MM.1S (cell line): Measurements from ENCODE around the gene RYR2.

Experiments used
- CTCF ChIP-seq: fragments of 300-600 bp; sonication (generic); IDR thresholded peaks from 2 replicates; pipeline ENCODE4 v1.5.1; 2016; ENCODE audit warnings: antibody characterized with exemption, low read length, mixed read lengths
- EZH2phosphoT487 ChIP-seq: fragments of 300-600 bp; sonication (generic); IDR thresholded peaks from 2 replicates; pipeline ENCODE4 v1.6.1; 2018; ENCODE audit warnings: antibody characterized with exemption, low read length

GRCh38 chr1:237702161-237702560 lies 660.2 kb downstream of the RYR2 start:
- TF ChIP-seq CTCF = no peak
- TF ChIP-seq EZH2phosphoT487 = no peak
